ENCODE measurements around the gene PSMB5. TPM values are rescaled to one million over a fixed set of nuclear protein-coding genes. Genes with fewer than 3 reads are reported as not detected.

Gene PSMB5
- polyA plus RNA-seq, 1 experiment: 282 TPM

DNA sequence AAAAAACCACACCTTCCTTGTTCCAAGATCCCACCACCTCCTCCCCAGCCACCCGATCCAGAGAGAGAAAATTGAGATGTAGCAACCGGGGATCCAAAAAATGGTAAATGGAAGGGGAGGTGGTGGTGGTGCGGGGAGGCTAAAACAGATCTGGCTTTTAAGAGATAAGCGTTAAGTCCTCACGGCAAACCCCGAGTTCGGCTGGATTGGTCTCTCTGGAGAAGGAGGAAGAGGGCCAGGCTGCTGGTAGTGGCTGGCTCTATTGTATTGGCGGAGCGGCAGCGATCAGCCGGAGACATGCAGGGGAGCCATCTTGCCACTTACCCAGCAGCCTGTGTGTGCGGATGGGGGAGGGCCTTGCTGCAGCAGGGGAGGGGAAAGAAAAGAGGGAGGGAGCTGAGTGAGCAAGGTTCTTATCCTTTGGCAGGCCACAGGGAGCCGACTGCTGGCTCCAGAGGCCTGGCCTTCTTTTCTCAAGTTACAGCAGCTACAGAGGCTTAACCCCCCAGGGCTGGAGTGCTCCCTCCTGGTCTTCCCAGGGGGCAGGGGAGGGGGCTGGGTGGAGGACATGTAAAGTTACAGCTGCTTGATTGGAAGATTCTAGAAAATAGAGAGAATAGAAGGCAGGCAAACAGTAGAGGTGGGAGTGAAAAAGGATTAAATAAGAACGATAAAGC is 36.7 kb upstream of the PSMB5 start:
- peak; percentile 82 for DNase-seq (ENCODE audit: low read depth, low spot score)
- Histone ChIP-seq H3K27ac (ENCODE audit: low read depth, low read length) (peak overlapping the region; percentile 73), H3K9me3 (ENCODE audit: control insufficient read depth, insufficient read depth, low read length) (no peaks in the 10 kb centered on the region), H3K27me3 (ENCODE audit: control insufficient read depth, insufficient read depth, low read length) (no peaks in the 10 kb centered on the region), H3K4me3 (ENCODE audit: low read depth, low read length) (peak overlapping the region; percentile 89)
- POLR2A ChIA-PET: interaction anchor here (0.5 to 2.0 kb wide), 7 partner anchors 9 to 627 kb away, joined by 3 to 28 read pairs (median 4); partner anchors contain the start of genes ACIN1, AJUBA, C14orf119 and HAUS4
- no peak for TF ChIP-seq CTCF (IDR thresholded peaks at IDR 0.05; ENCODE audit: low read depth, low read length)
- CTCF ChIA-PET: interaction anchor here (0.8 to 2.8 kb wide), 10 partner anchors 10 to 514 kb away, joined by 3 to 22 read pairs (median 8); partner anchors contain the start of genes ACIN1, C14orf119 and CDH24

DNA sequence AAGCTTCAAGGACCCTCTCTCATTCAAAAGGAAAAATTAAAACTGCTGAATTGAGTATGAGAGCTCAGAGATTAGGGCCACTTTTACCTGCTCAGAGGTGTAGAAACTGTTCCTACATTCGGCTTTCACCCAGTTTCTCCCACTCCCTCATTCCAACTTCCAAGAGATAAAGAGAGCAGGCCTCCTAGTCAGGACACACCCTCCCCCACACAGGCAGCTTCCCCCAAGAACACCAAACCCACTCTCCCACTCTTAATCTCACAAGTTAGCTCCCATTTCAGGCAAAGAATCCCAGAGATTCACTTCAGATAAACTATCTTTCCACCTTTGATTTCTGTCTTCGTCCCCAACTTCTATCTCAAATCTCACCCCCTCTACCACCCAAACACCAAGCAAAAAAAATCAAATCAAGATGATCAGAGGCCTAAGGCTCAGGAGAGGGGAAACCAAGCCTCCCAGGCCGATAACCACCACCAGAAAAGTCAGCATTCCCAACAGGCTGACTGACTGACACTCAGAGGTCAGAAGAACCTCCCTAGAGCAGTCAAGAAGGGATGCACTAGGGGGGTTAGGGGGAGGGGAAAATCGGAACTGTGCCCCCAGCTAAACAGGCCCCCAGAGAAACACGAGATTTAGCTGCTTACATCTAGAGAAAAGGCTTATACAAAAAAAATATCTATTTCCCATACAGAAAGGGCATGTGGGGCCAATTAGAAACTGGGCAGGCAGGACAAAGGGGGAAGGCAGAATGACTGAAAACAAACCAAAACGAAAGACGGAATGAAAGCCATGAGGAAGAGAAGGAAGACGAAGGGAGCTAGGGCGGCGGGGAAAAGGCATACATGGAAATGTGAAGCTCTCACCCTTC is 35.8 kb upstream of the PSMB5 start:
- POLR2A ChIA-PET: interaction anchor here (0.6 to 2.0 kb wide), 4 partner anchors 13 to 75 kb away, joined by 3 to 28 read pairs (median 4); partner anchors contain the start of genes ACIN1 and C14orf119
- CTCF ChIA-PET: interaction anchor here (0.9 to 2.8 kb wide), 9 partner anchors 8 to 514 kb away, joined by 3 to 22 read pairs (median 8); partner anchors contain the start of genes ACIN1, C14orf119 and CDH24
- peak overlapping the region; percentile 89 for H3K4me3 ChIP-seq (ENCODE audit: low read depth, low read length)

GRCh38 chr14:23069413-23069806 is 34.7 kb upstream of the PSMB5 start:
- Histone ChIP-seq H3K9me3 (ENCODE audit: control insufficient read depth, insufficient read depth, low read length) (no peaks in the 10 kb centered on the region), H3K27ac (ENCODE audit: low read depth, low read length) (no peak overlapping the region), H3K4me3 (ENCODE audit: low read depth, low read length) (peak overlapping the region; percentile 89), H3K27me3 (ENCODE audit: control insufficient read depth, insufficient read depth, low read length) (no peaks in the 10 kb centered on the region)
- no peak for TF ChIP-seq CTCF (IDR thresholded peaks at IDR 0.05; ENCODE audit: low read depth, low read length)
- CTCF ChIA-PET: interaction anchor here (0.5 to 5.7 kb wide), 56 partner anchors 10 to 1643 kb away, joined by 3 to 317 read pairs (median 6); partner anchors contain the start of genes ACIN1, C14orf119, CDH24 and CHMP4A
- POLR2A ChIA-PET: interaction anchor here (0.8 to 1.9 kb wide), 8 partner anchors 8 to 83 kb away, joined by 3 to 14 read pairs (median 4); partner anchors contain the start of genes ACIN1, C14orf119 and CDH24
- DNase-seq (ENCODE audit: low read depth, low spot score): no peak

More for the DNA sequence above, 35.8 kb upstream of the PSMB5 start:
- no peak for DNase-seq (ENCODE audit: low read depth, low spot score)
- Histone ChIP-seq H3K27me3 (ENCODE audit: control insufficient read depth, insufficient read depth, low read length) (no peaks in the 10 kb centered on the region), H3K9me3 (ENCODE audit: control insufficient read depth, insufficient read depth, low read length) (no peaks in the 10 kb centered on the region), H3K27ac (ENCODE audit: low read depth, low read length) (peak overlapping the region; percentile 47)
- TF ChIP-seq CTCF (IDR thresholded peaks at IDR 0.05; ENCODE audit: low read depth, low read length): no peak

GRCh38 chr14:23068789-23069412 is 34.2 kb upstream of the PSMB5 start:
- Histone ChIP-seq H3K4me3 (ENCODE audit: low read depth, low read length) (peak overlapping the region; percentile 49), H3K27ac (ENCODE audit: low read depth, low read length) (no peak overlapping the region), H3K27me3 (ENCODE audit: control insufficient read depth, insufficient read depth, low read length) (no peaks in the 10 kb centered on the region), H3K9me3 (ENCODE audit: control insufficient read depth, insufficient read depth, low read length) (no peaks in the 10 kb centered on the region)
- ChIA-PET CTCF (interaction anchor here (0.5 to 5.7 kb wide), 65 partner anchors 10 to 1642 kb away, joined by 3 to 317 read pairs (median 5); partner anchors contain the start of genes ACIN1, C14orf119, CDH24 and CHMP4A), POLR2A (interaction anchor here (0.8 to 1.9 kb wide), 8 partner anchors 8 to 238 kb away, joined by 3 to 14 read pairs (median 5); partner anchors contain the start of genes ACIN1, BCL2L2, C14orf119 and CDH24)
- peak; percentile 80 for DNase-seq (ENCODE audit: low read depth, low spot score)
- peak; percentile 100 for TF ChIP-seq CTCF (IDR thresholded peaks at IDR 0.05; ENCODE audit: low read depth, low read length)

All from AG04450 (cell line).